Prostate gland (tissue), 2 donors: ENCODE data around the gene SRRM4.

Experiments used
- POLR2A ChIP-seq: fragments of 450-650 bp; IDR thresholded peaks from one replicate; pipeline ENCODE4 v1.6.1; 2016; ENCODE audit warnings: antibody characterized with exemption, mild to moderate bottlenecking
- POLR2AphosphoS5 ChIP-seq: sonication (generic); formaldehyde crosslinking; IDR thresholded peaks from one replicate; pipeline ENCODE4 v1.6.1; 2017; ENCODE audit warnings: antibody characterized with exemption
- TF ChIP-seq, protein P1 (sequence below), 4 experiments: fragments of 200-600 bp in 2 of 4; fragments of 450-650 bp in 2 of 4; sonication (generic) in 2 of 4; IDR thresholded peaks; 1 replicate in 3 of 4; 2 replicates in 1 of 4; pipeline ENCODE4 v1.5.1; 2016 to 2019; ENCODE audit warnings: antibody characterized with exemption in 4 of 4, mild to moderate bottlenecking in 2 of 4, moderate library complexity in 2 of 4

DNA sequence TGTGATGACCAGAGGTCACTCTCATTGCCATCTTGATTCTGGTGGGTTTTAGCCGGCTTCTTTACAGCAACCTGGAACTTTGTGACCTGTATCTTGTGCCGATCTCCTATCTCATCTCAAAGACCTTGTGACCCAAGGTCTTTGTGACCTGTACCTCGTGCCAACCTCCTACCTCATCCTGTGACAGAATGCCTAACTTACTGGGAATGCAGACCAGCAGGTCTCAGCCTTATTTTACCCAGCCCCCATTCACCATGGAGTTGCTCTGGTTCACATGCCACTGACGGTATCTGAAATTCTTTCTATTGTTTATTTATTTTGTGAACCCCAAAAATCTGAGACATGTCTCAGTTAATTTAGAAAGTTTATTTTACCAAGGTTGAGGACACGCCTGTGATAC lies 189.9 kb downstream of the SRRM4 start:
- TF ChIP-seq POLR2A (no peak), POLR2AphosphoS5 (no peak)
- TF ChIP-seq, protein P1, sequence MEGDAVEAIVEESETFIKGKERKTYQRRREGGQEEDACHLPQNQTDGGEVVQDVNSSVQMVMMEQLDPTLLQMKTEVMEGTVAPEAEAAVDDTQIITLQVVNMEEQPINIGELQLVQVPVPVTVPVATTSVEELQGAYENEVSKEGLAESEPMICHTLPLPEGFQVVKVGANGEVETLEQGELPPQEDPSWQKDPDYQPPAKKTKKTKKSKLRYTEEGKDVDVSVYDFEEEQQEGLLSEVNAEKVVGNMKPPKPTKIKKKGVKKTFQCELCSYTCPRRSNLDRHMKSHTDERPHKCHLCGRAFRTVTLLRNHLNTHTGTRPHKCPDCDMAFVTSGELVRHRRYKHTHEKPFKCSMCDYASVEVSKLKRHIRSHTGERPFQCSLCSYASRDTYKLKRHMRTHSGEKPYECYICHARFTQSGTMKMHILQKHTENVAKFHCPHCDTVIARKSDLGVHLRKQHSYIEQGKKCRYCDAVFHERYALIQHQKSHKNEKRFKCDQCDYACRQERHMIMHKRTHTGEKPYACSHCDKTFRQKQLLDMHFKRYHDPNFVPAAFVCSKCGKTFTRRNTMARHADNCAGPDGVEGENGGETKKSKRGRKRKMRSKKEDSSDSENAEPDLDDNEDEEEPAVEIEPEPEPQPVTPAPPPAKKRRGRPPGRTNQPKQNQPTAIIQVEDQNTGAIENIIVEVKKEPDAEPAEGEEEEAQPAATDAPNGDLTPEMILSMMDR (IDR thresholded peaks at IDR 0.05), result no peak
